Hepatocyte (in vitro differentiated cells): ENCODE results near the gene FDXACB1.

Experiments used
- EZH2phosphoT487 ChIP-seq: fragments of 200-600 bp; sonication (generic); IDR thresholded peaks from one replicate; pipeline ENCODE4 v1.6.1; 2018; ENCODE audit warnings: antibody characterized with exemption, mild to moderate bottlenecking, low read depth, moderate library complexity; ENCODE audit not compliant: unreplicated experiment, severe bottlenecking
- TF ChIP-seq, protein P1 (sequence below): fragments of 200-600 bp; sonication (generic); IDR thresholded peaks from 2 replicates; pipeline ENCODE4 v1.5.1; 2016; ENCODE audit warnings: antibody characterized with exemption, mild to moderate bottlenecking; ENCODE audit not compliant: poor library complexity

DNA sequence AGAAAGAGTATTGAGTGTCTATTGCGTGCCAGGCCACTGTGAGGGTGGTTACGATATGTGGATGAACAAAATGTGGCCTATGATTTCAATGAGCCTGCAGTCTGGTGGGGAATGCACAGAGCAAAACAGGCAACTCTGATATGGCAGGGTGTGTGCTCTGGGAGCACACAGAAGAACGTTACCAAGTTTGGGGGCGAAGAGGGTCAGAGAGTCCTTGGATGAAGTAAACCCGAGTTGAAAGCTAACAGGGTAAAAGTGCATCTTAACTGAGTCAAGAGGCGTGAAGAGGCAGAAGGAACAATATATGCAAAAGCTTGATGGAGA, 634 bp upstream of the FDXACB1 start:
- no peak for TF ChIP-seq EZH2phosphoT487
- TF ChIP-seq, protein P1, sequence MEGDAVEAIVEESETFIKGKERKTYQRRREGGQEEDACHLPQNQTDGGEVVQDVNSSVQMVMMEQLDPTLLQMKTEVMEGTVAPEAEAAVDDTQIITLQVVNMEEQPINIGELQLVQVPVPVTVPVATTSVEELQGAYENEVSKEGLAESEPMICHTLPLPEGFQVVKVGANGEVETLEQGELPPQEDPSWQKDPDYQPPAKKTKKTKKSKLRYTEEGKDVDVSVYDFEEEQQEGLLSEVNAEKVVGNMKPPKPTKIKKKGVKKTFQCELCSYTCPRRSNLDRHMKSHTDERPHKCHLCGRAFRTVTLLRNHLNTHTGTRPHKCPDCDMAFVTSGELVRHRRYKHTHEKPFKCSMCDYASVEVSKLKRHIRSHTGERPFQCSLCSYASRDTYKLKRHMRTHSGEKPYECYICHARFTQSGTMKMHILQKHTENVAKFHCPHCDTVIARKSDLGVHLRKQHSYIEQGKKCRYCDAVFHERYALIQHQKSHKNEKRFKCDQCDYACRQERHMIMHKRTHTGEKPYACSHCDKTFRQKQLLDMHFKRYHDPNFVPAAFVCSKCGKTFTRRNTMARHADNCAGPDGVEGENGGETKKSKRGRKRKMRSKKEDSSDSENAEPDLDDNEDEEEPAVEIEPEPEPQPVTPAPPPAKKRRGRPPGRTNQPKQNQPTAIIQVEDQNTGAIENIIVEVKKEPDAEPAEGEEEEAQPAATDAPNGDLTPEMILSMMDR, result no peak
